HG02623 (cell line): ENCODE data around the gene COX7C.
"Not testable (repeated sequence)": the region's sequence is repeated elsewhere in the genome, so short reads cannot be mapped to it uniquely, and the experiment has no call there.

Experiments used
- ATAC-seq: cut with Tn5 transposase; IDR thresholded peaks from one replicate; pipeline ENCODE4 v1.9.1; 2021; ENCODE audit warnings: moderate library complexity; ENCODE audit not compliant: unreplicated experiment

The COX7C gene

GRCh38 chr5:86617756-86618576, at the start of gene COX7C:
COX7C (plus strand) TSS chr5:86617941; CDS start chr5:86618056, 115 bp downstream.
- ATAC-seq, result peak; percentile 98

- ATAC-seq, result not testable (repeated sequence)
Measured at GRCh38 chr5:86569522-86570426, 48.0 kb upstream of the COX7C start.

GRCh38 chr5:86570427-86571083, 47.2 kb upstream of the COX7C start:
- ATAC-seq, result no peak

- not testable (repeated sequence) for ATAC-seq
Measured at GRCh38 chr5:86571109-86571508, 46.6 kb upstream of the COX7C start.

- ATAC-seq, result no peak
Measured at GRCh38 chr5:86572825-86573517, 44.8 kb upstream of the COX7C start.

- ATAC-seq, result no peak
Measured at GRCh38 chr5:86579502-86579901, 38.2 kb upstream of the COX7C start.

- no peak for ATAC-seq
Measured at GRCh38 chr5:86596476-86596875, 21.3 kb upstream of the COX7C start.

GRCh38 chr5:86605881-86606280, 11.9 kb upstream of the COX7C start:
- ATAC-seq, result no peak

GRCh38 chr5:86613455-86613854, 4.3 kb upstream of the COX7C start:
- no peak for ATAC-seq

GRCh38 chr5:86617309-86617755, 409 bp upstream of the COX7C start:
- ATAC-seq, result no peak

- ATAC-seq, result no peak
Measured at GRCh38 chr5:86623785-86624483, 6.2 kb downstream of the COX7C start.

GRCh38 chr5:86625148-86625547, 7.4 kb downstream of the COX7C start:
- no peak for ATAC-seq

GRCh38 chr5:86626149-86626548, 8.4 kb downstream of the COX7C start:
- ATAC-seq, result no peak

- no peak for ATAC-seq
Measured at GRCh38 chr5:86631165-86631564, 13.4 kb downstream of the COX7C start.

- no peak for ATAC-seq
Measured at GRCh38 chr5:86640998-86641397, 23.3 kb downstream of the COX7C start.

- no peak for ATAC-seq
Measured at GRCh38 chr5:86644843-86645242, 27.1 kb downstream of the COX7C start.

GRCh38 chr5:86645885-86646284, 28.1 kb downstream of the COX7C start:
- ATAC-seq, result no peak

GRCh38 chr5:86646671-86647070, 28.9 kb downstream of the COX7C start:
- no peak for ATAC-seq

- ATAC-seq, result no peak
Measured at GRCh38 chr5:86649832-86650505, 32.2 kb downstream of the COX7C start.
